NCI-H1105 (cell line): ENCODE data around the gene CIZ1.
"Not testable (repeated sequence)": the region's sequence is repeated elsewhere in the genome, so short reads cannot be mapped to it uniquely, and the experiment has no call there.

Experiments used
- DNase-seq: peaks from one replicate; lab custom pipeline; 2025; lab: John Stamatoyannopoulos, UW

CIZ1 gene

GRCh38 chr9:128145951-128146351 is 45.4 kb downstream of the CIZ1 start:
- no peak for DNase-seq

GRCh38 chr9:128145536-128145935 is 45.8 kb downstream of the CIZ1 start:
- DNase-seq = no peak

GRCh38 chr9:128144239-128145181 is 46.9 kb downstream of the CIZ1 start:
- DNase-seq = no peak

- no peak for DNase-seq
These were observed 47.7 kb downstream of the CIZ1 start for GRCh38 chr9:128143525-128144238.

GRCh38 chr9:128142596-128142995 is 48.8 kb downstream of the CIZ1 start:
- DNase-seq = no peak

GRCh38 chr9:128142061-128142460 is 49.3 kb downstream of the CIZ1 start:
- DNase-seq = no peak

- no peak for DNase-seq
These were observed 49.8 kb downstream of the CIZ1 start for GRCh38 chr9:128141604-128142003.

- no peak for DNase-seq
These were observed 51.8 kb downstream of the CIZ1 start for GRCh38 chr9:128139621-128140020.

GRCh38 chr9:128138001-128138400 is 53.4 kb downstream of the CIZ1 start:
- DNase-seq = no peak

- no peak for DNase-seq
These were observed 54.3 kb downstream of the CIZ1 start for GRCh38 chr9:128136816-128137793.

GRCh38 chr9:128135561-128135960 is 55.8 kb downstream of the CIZ1 start:
- not testable (repeated sequence) for DNase-seq

- not testable (repeated sequence) for DNase-seq
These were observed 59.2 kb downstream of the CIZ1 start for GRCh38 chr9:128132139-128132538.

- DNase-seq = not testable (repeated sequence)
These were observed 60.0 kb downstream of the CIZ1 start for GRCh38 chr9:128131346-128131745.

- DNase-seq = not testable (repeated sequence)
These were observed 60.7 kb downstream of the CIZ1 start for GRCh38 chr9:128130651-128131050.

- DNase-seq = not testable (repeated sequence)
These were observed 61.3 kb downstream of the CIZ1 start for GRCh38 chr9:128129976-128130590.

GRCh38 chr9:128128836-128129590 is 62.4 kb downstream of the CIZ1 start:
- DNase-seq = no peak

GRCh38 chr9:128127990-128128835 is 63.2 kb downstream of the CIZ1 start:
- peak; percentile 81 for DNase-seq

- DNase-seq = peak; percentile 54
These were observed 63.8 kb downstream of the CIZ1 start, which contains the start of gene PTGES2 for GRCh38 chr9:128127568-128127989. Gene PTGES2, minus strand, starts transcription at chr9:128127729. Its CDS starts 12 bp downstream, at chr9:128127717.

- DNase-seq = no peak
These were observed 65.6 kb downstream of the CIZ1 start for GRCh38 chr9:128125580-128126354.
